HT-29 (cell line): Measurements from ENCODE around the gene MYB. TPM values are rescaled to one million over a fixed set of nuclear protein-coding genes. Genes with fewer than 3 reads are reported as not detected.
A peak's percentile ranks its signal among the peaks of the same experiment; 100 is the strongest.

Source experiments
- DNase-seq: peaks from one replicate; pipeline ENCODE4 v3.0.0-alpha.2; 2015; ENCODE audit warnings: low spot score
- small RNA-seq: library from RNA; depleted of rRNA; stranded (forward); fragments of <200 nt; gene quantifications from one replicate; pipeline ENCODE3, GENCODE V24; 2014
- total RNA-seq: library from RNA; depleted of rRNA; stranded (reverse); fragments of >200 nt; shearing (Covaris generic); gene quantifications from 2 replicates; pipeline ENCODE4 v1.2.3, GENCODE V29; 2014; rRNA removed

The MYB gene
- total RNA-seq, 1 experiment from 2014 or later, result 14.7 TPM

DNA sequence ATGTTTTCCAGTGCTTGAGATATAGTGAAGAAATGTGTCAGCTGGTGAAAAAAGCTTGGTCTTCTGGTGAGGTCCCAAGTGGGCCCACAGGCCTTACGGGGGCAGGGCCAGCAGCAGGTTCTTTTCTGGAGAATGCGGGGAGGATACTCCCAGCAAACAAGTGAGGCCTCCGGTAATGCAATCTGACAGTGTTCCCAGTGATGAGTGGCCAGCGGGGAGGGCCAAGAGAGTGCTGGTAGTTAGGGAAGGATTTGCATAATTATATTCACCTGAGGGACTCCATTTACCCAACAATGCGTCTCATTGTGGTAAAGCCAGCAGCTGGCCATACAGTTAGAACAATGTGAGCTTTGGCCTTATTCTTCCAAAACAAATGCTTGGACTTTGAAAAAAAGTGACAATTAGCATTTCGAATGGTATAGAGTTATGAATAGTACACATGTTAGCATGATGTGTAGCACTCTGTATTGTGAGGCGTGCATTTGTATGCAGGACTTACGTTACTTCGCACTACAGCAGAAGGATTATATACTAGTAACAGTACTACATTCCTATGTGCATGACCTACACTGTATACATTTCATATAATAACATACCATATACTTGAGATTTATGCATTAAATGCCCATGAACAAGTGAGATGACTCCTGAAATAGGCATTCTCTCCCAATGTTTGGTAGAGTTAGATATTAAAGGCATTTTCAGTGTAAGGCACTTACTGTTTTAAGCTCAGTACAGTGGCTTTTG is 69.8 kb downstream of the MYB start:
- DNase-seq, result no peak

- peak; percentile 66 for DNase-seq
Observed at GRCh38 chr6:135251498-135252441, 70.7 kb downstream of the MYB start.

DNA sequence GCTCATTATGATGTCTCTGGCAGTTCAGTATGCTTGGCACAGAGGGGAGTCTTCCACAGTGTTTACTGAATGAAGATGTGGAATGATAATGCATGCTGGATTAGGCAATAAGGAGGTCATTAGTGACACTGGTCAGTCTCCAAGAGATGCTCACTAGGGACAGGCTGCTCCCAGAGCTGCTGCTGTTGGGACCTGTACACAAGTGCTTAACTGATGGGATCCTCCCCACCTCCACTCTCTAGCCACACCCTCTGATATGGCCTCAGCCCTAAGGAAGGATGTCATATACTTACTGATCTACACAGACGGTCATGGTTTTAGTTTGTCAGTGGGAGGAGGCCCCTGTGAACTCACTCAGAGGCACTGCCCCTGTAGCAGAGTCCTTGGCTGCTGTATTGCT is 73.4 kb downstream of the MYB start:
- no peak for DNase-seq

- no peak for DNase-seq
Observed at GRCh38 chr6:135256866-135257265, 75.8 kb downstream of the MYB start.

- DNase-seq, result peak; percentile 30
Observed at GRCh38 chr6:135257631-135258405, 76.7 kb downstream of the MYB start.

DNA sequence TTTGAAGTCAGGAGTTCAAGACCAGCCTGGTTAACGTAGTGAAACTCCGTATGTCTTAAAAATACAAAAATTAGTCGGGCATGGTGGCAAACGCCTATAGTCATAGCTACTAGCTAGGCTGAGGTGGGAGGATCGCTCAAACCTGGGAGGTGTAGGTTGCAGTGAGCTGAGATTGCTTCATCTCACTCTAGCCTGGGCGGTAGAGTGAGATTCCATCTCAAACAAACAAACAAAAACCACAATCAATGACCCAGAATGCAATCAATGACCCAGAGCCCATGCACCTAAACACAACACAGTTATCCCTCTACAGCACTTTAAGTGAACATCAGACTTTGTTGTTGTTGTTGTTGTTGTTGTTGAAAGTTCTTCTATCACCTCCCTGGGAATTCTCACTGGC is 77.9 kb downstream of the MYB start:
- DNase-seq, result peak; percentile 77

GRCh38 chr6:135260612-135261011 is 79.5 kb downstream of the MYB start:
- no peak for DNase-seq

- DNase-seq, result no peak
Observed at GRCh38 chr6:135261872-135262725, 81.0 kb downstream of the MYB start.

- no peak for DNase-seq
Observed at GRCh38 chr6:135265278-135265677, 84.2 kb downstream of the MYB start.

DNA sequence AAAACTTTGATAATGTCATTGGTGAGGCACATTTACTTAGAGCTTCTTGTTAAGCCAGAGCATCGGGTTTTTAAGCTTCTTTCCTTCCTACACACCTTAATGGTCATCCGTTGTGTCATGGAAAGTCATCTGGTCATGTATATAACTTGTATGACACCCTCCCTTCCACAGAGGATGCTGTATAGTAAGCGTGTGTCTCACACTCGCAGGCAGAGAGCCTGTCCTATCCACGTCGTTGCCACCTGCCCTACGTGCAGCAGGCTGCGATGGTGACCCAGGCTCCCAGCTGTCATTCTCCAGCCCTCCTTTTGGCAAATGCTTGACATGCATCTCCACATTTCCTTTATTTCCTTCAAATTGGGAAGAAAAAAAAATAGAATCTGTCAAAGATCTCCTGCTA is 85.6 kb downstream of the MYB start:
- DNase-seq, result no peak

DNA sequence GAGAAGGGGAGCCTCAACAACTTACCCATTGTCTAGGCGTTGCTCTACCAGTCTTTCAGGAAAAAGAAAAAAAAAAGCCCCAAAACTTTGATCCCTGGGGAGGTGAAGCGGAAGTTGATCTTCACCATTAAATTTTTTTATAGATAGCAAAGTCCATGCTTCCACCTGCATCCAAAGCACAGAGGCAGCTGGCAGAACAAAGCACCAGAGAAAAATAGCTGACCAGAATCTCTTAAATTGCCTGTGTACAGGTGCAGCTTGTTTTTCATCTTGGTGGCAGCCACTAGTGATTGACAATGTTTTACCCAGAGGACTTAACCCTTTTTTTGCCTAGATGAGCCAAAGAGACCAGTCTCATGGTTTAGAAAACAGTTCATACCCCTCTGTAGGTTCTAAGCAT is 86.0 kb downstream of the MYB start:
- peak; percentile 92 for DNase-seq

- DNase-seq, result no peak
Observed at GRCh38 chr6:135268263-135268662, 87.2 kb downstream of the MYB start.

DNA sequence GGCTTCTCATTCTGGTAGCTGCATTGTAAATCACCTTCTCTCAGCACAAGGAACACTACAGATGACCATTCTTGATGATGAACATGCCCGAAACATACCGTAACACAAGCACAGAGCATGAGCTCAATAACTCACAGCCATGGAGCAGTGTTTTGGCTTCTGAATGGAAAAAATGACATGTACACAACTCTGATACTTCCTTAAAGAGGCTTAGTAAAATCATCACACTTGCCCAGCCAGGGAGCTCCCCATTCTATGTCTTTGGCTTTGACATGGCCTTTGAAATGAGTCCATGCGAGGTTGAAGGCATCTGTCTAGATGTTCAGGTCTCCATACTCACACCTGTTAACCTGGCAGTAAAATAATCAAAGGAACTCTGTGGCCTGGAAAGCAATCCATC is 87.6 kb downstream of the MYB start:
- DNase-seq, result no peak

Small RNA genes within 50 kb of the gene (small RNA-seq; reads per million reads assigned to genes)
- not detected for gene MIR548A2

Other genes with a start within 250 kb of the MYB start
- gene ALDH8A1, start 231.2 kb upstream of the MYB start, total RNA-seq, result not detected in 2 replicates
- 65.1 and 74.3 TPM in 2 replicates for gene HBS1L, start 126.5 kb upstream of the MYB start, total RNA-seq